CD8-positive, alpha-beta memory T cell (primary cell): ENCODE results near the gene ZBTB48. TPM values are rescaled to one million over a fixed set of nuclear protein-coding genes. Genes with fewer than 3 reads are reported as not detected.
A peak's percentile ranks its signal among the peaks of the same experiment; 100 is the strongest.

ENCODE experiments used
- CTCF ChIA-PET: fragments of 350-600 bp; sonication (Branson Sonifier 250); formaldehyde crosslinking; loops from one replicate; lab custom pipeline; 2021; ENCODE audit warnings: antibody characterized with exemption; lab: Charles Lee
- POLR2A ChIA-PET: fragments of 350-600 bp; sonication (Branson Sonifier 250); formaldehyde crosslinking; loops from one replicate; lab custom pipeline; 2021; ENCODE audit warnings: antibody characterized with exemption; lab: Charles Lee
- DNase-seq, 5 donors: peaks; one replicate each; pipeline versions ENCODE4 v3.0.0 to v3.0.0-alpha.2; 2020 to 2022; ENCODE audit warnings: mixed read lengths in 1 of 5
- H3K27ac ChIP-seq: one replicate; pipeline ENCODE4 v1.7.0; 2013; ENCODE audit warnings: low read depth, mild to moderate bottlenecking, low read length, moderate library complexity
- H3K27me3 ChIP-seq: 2 replicates; pipeline ENCODE4 v1.7.0; 2013; ENCODE audit warnings: low read length, mild to moderate bottlenecking; ENCODE audit not compliant: insufficient read depth, poor library complexity, severe bottlenecking
- H3K36me3 ChIP-seq: 2 replicates; pipeline ENCODE4 v1.7.0; 2013; ENCODE audit warnings: mild to moderate bottlenecking, low read length, moderate library complexity; ENCODE audit not compliant: insufficient read depth
- H3K4me1 ChIP-seq: 2 replicates; pipeline ENCODE4 v1.7.0; 2013; ENCODE audit warnings: mild to moderate bottlenecking, low read length, moderate library complexity; ENCODE audit not compliant: insufficient read depth
- H3K4me3 ChIP-seq: 2 replicates; pipeline ENCODE4 v1.7.0; 2013; ENCODE audit warnings: mild to moderate bottlenecking, low read length
- H3K9me3 ChIP-seq: 2 replicates; pipeline ENCODE4 v1.7.0; 2013; ENCODE audit warnings: mild to moderate bottlenecking, low read length
- H3K27ac Mint-ChIP-seq, 8 donors: one replicate each; pipeline ENCODE4 v1.8.0; 2020 to 2021; ENCODE audit warnings: mixed read lengths in 8 of 8, mild to moderate bottlenecking in 6 of 8, inconsistent platforms in 3 of 8, moderate library complexity in 3 of 8
- H3K27me3 Mint-ChIP-seq, 2 donors: one replicate each; pipeline ENCODE4 v1.8.0; 2020 to 2021; ENCODE audit warnings: mixed read lengths in 2 of 2, mild to moderate bottlenecking in 1 of 2, moderate library complexity in 1 of 2
- H3K36me3 Mint-ChIP-seq, 3 donors: one replicate each; pipeline ENCODE4 v1.8.0; 2020 to 2021; ENCODE audit warnings: mixed read lengths in 3 of 3, inconsistent platforms in 1 of 3, mild to moderate bottlenecking in 1 of 3
- H3K4me1 Mint-ChIP-seq, 3 donors: one replicate each; pipeline ENCODE4 v1.8.0; 2020 to 2021; ENCODE audit warnings: mixed read lengths in 3 of 3, inconsistent platforms in 1 of 3, mild to moderate bottlenecking in 1 of 3
- H3K4me3 Mint-ChIP-seq, 7 donors: one replicate each; pipeline ENCODE4 v1.8.0; 2020 to 2021; ENCODE audit warnings: mixed read lengths in 7 of 7, mild to moderate bottlenecking in 6 of 7, moderate library complexity in 4 of 7, inconsistent platforms in 2 of 7
- H3K9me3 Mint-ChIP-seq, 5 donors: one replicate each; pipeline ENCODE4 v1.8.0; 2020 to 2022; ENCODE audit warnings: mixed read lengths in 5 of 5, mild to moderate bottlenecking in 3 of 5, moderate library complexity in 2 of 5, inconsistent platforms in 1 of 5
- polyA plus RNA-seq: library from polyadenylated mRNA; unstranded; fragments of 300-500 nt; fragmentation: Illumina TruSeq; gene quantifications from one replicate; pipeline ENCODE4 v1.2.3, GENCODE V29; 2021
- total RNA-seq, 2 experiments: library from RNA; stranded (reverse); gene quantifications; one replicate each; pipeline ENCODE4 v1.2.3, GENCODE V29; 2021

Gene ZBTB48
- total RNA-seq = 10 to 100 TPM; 25.0 to 31.7 TPM
- 24.1 TPM for polyA plus RNA-seq

DNA sequence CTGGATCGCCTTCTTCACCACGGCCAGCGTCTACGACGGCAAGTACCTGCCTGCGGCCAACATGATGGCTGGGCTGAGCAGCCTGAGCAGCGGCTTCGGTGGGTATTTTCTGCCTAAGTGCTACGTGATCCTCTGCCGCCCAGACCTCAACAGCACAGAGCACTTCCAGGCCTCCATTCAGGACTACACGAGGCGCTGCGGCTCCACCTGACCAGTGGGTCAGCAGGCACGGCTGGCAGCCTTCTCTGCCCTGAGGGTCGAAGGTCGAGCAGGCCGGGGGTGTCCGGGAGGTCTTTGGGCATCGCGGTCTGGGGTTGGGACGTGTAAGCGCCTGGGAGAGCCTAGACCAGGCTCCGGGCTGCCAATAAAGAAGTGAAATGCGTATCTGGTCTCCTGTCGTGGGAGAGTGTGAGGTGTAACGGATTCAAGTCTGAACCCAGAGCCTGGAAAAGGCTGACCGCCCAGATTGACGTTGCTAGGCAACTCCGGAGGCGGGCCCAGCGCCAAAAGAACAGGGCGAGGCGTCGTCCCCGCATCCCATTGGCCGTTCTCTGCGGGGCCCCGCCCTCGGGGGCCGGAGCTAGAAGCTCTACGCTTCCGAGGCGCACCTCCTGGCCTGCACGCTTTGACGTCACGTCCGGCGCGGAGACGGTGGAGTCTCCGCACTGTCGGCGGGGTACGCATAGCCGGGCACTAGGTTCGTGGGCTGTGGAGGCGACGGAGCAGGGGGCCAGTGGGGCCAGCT is at the start of gene ZBTB48:
ZBTB48 (plus strand) TSS at position 621 of the 745 bp plus-strand sequence. CDS start 616 bp downstream, outside the sequence.
- Histone ChIP-seq H3K27me3 (no peaks in the 10 kb centered on the region), H3K36me3 (no peaks in the 10 kb centered on the region), H3K9me3 (no peaks in the 10 kb centered on the region), H3K4me3 (peak within 1 kb of the TSS; percentile 85), H3K4me1 (peaks cover 30% of the 10 kb centered on the region), H3K27ac (peak within 1 kb of the TSS; percentile 88)
- H3K4me3 Mint-ChIP-seq = peak within 1 kb of the TSS; percentile 89 to 99 (median 96)
- CTCF ChIA-PET = interaction anchor here (0.7 to 5.2 kb wide), 7 partner anchors 9 to 89 kb away, joined by 3 to 28 read pairs (median 4); partner anchors contain the start of genes NOL9 and TAS1R1
- H3K36me3 Mint-ChIP-seq = peaks cover 0 to 13% (median 0%) of the 10 kb centered on the region in 3 donors
- H3K27ac Mint-ChIP-seq = peak within 1 kb of the TSS; percentile 87 to 98 (median 98)
- H3K27me3 Mint-ChIP-seq = no peaks in the 10 kb centered on the region
- H3K4me1 Mint-ChIP-seq = peaks cover 33 to 43% (median 36%) of the 10 kb centered on the region in 3 donors
- POLR2A ChIA-PET = interaction anchor here (0.6 to 4.0 kb wide), 8 partner anchors 9 to 205 kb away, joined by 3 to 64 read pairs (median 3); partner anchors contain the start of genes CAMTA1 and KLHL21
- H3K9me3 Mint-ChIP-seq = no peaks in the 10 kb centered on the region
- DNase-seq = peak; percentile 95 to 98 (median 96)

DNA sequence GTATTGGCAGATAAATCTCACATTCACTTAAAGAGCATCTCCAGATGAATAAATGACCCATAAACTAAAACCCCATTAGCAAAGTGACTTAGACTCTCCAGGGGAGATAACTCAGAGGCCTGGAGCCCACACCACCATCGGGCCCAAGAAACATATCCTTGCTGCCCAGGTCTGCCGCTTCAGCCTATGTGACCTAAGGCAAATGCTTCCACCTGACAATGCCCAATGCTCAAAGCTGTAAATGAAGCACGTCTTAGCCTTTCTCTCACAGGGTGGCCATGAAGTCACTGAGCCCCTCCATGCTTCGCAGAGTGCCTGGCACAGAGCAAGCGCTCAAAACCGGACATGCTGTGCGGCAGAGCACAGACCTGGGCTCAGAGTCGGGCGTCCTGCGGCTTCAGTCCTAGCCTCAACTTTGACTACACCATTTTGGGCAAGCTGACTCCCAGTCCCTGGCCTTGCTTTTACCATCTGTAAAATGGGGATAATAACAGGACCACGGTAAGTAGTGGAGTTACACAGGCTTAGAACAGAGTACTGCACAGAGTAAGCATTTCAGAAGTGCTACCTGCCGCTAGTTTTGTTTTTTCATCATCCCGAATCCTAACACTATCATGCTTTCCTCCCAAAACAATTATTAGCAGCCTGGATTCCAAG is 49.2 kb upstream of the ZBTB48 start:
- Histone ChIP-seq H3K9me3 (no peaks in the 10 kb centered on the region), H3K36me3 (peaks cover 68% of the 10 kb centered on the region), H3K4me1 (no peaks in the 10 kb centered on the region), H3K4me3 (no peak overlapping the region), H3K27me3 (no peaks in the 10 kb centered on the region), H3K27ac (no peak overlapping the region)
- DNase-seq = no peak
- POLR2A ChIA-PET = no interaction called here
- Mint-ChIP-seq H3K36me3 (peaks cover 6 to 81% (median 20%) of the 10 kb centered on the region in 3 donors), H3K9me3 (no peaks in the 10 kb centered on the region), H3K27me3 (no peaks in the 10 kb centered on the region), H3K27ac (no peak overlapping the region), H3K4me1 (peaks cover 0 to 3% (median 0%) of the 10 kb centered on the region in 3 donors), H3K4me3 (no peak overlapping the region)
- CTCF ChIA-PET = no interaction called here

DNA sequence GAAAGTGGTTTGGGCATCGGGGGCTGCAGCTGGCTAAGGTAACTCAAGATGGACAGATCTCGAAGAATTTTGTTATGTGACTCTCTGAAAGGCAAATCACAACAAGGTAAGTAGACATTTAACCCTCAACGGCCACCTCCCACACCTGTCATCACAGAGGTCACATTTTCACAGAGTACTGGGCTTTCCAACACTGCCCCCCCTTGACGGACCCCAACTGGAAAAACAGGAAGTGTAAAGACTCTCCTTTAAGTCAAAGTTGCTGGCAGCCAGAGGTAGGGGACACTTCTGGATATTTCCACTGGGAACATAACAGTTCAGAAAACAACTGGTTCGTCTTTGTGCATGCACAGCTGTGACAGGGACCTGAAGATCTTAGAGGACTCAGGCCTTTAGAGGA is 47.8 kb upstream of the ZBTB48 start:
- H3K27me3 ChIP-seq = no peaks in the 10 kb centered on the region
- no peaks in the 10 kb centered on the region for H3K9me3 ChIP-seq
- Mint-ChIP-seq H3K36me3 (peaks cover 6 to 74% (median 18%) of the 10 kb centered on the region in 3 donors), H3K9me3 (no peaks in the 10 kb centered on the region), H3K4me1 (peaks cover 0 to 3% (median 0%) of the 10 kb centered on the region in 3 donors), H3K4me3 (no peak overlapping the region), H3K27ac (no peak overlapping the region), H3K27me3 (no peaks in the 10 kb centered on the region)
- H3K4me3 ChIP-seq = no peak overlapping the region
- ChIA-PET CTCF (no interaction called here), POLR2A (no interaction called here)
- no peak for DNase-seq
- peaks cover 56% of the 10 kb centered on the region for H3K36me3 ChIP-seq
- H3K27ac ChIP-seq = no peak overlapping the region
- no peaks in the 10 kb centered on the region for H3K4me1 ChIP-seq

DNA sequence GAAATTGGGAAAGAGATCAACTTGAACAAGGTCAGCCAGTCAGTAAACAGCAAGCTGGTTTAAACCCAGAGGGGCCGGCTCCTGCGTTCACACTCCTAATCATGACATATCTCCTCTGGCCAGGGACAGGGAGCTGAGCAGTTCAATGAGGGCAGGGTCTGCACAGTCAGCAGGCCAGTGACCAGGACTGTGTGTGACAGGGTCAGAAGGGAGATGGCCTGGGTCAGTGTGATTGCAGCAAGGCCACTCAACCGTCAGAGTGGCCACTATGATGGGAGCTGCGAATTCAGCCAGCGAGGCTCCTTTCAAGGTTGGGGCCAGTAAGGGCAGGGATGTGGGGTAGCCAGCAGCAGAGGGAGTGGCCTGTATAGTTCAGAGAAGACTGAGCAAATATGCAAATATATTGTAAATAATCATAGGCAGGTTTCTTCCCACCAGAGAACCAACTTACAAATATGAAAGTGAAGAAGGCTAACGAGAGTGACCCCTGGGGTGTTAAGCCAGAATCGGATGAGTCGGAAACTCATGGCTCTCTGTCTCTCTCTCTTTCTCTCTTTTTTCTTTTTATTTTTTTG is 45.5 kb upstream of the ZBTB48 start:
- Mint-ChIP-seq H3K27me3 (no peaks in the 10 kb centered on the region), H3K9me3 (no peaks in the 10 kb centered on the region), H3K27ac (peak overlapping the region in 2 of 8 donors; percentile 33 to 79), H3K36me3 (peaks cover 6 to 67% (median 11%) of the 10 kb centered on the region in 3 donors), H3K4me3 (no peak overlapping the region), H3K4me1 (peaks cover 0 to 6% (median 0%) of the 10 kb centered on the region in 3 donors)
- POLR2A ChIA-PET = no interaction called here
- Histone ChIP-seq H3K9me3 (no peaks in the 10 kb centered on the region), H3K4me1 (no peaks in the 10 kb centered on the region), H3K4me3 (no peak overlapping the region), H3K27me3 (no peaks in the 10 kb centered on the region), H3K27ac (no peak overlapping the region), H3K36me3 (peaks cover 46% of the 10 kb centered on the region)
- CTCF ChIA-PET = no interaction called here
- no peak for DNase-seq

DNA sequence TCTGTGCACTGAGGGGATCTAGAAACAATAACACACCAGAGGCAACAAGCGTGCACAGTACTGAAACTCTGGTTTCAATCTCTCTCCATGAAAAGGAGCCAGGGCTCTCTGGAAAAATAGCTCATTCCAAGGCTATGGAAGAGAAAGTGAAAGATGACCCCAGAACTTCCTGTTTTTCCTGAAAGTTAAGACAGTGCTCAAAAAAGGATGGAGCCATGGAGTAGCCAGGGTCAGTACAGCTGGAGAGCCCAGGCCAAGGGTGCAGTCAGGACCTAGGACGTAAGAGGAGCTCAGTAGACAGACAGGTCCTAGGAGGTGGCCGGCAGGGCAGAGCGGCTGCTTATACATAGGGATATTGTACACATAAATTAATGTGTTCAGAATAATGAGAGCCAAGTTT is 44.6 kb upstream of the ZBTB48 start:
- no peaks in the 10 kb centered on the region for H3K27me3 Mint-ChIP-seq
- peaks cover 6 to 71% (median 11%) of the 10 kb centered on the region in 3 donors for H3K36me3 Mint-ChIP-seq
- no peaks in the 10 kb centered on the region for H3K9me3 ChIP-seq
- DNase-seq = no peak
- CTCF ChIA-PET = interaction anchor here (1.0 to 3.2 kb wide), 3 partner anchors 8 to 19 kb away, joined by 3 to 15 read pairs (median 4); partner anchors contain the start of genes NOL9 and TAS1R1
- H3K36me3 ChIP-seq = peaks cover 46% of the 10 kb centered on the region
- no peak overlapping the region for H3K4me3 Mint-ChIP-seq
- H3K27ac ChIP-seq = no peak overlapping the region
- POLR2A ChIA-PET = no interaction called here
- peaks cover 0 to 6% (median 1%) of the 10 kb centered on the region in 3 donors for H3K4me1 Mint-ChIP-seq
- no peaks in the 10 kb centered on the region for H3K9me3 Mint-ChIP-seq
- H3K4me3 ChIP-seq = no peak overlapping the region
- H3K27ac Mint-ChIP-seq = peak overlapping the region in 5 of 8 donors; percentile 38 to 70 (median 54)
- H3K27me3 ChIP-seq = no peaks in the 10 kb centered on the region
- no peaks in the 10 kb centered on the region for H3K4me1 ChIP-seq

DNA sequence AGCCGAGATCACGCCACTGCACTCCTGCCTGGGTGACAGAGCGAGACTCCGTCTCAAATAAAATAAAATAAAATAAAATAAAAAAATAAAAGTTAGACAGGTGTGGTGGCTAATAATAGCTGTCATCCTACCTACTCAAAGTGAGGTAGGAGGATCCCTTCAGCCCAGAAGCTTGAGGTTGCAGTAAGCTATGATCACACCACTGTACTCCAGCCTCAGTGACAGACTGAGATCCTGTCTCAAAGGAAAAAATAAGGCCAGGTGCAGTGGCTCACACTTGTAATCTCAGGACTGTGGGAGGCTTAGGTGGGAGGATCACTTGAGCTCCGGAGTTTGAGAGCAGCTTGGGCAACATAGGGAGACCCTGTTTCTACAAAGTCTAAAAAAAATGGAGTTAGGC is 43.5 kb upstream of the ZBTB48 start:
- Mint-ChIP-seq H3K36me3 (peaks cover 6 to 70% (median 11%) of the 10 kb centered on the region in 3 donors), H3K4me1 (peaks cover 0 to 6% (median 1%) of the 10 kb centered on the region in 3 donors), H3K27ac (peak overlapping the region in 1 of 8 donors; percentile 27), H3K9me3 (no peaks in the 10 kb centered on the region), H3K27me3 (no peaks in the 10 kb centered on the region), H3K4me3 (no peak overlapping the region)
- H3K27ac ChIP-seq = no peak overlapping the region
- H3K27me3 ChIP-seq = no peaks in the 10 kb centered on the region
- H3K9me3 ChIP-seq = no peaks in the 10 kb centered on the region
- no peak for DNase-seq
- ChIA-PET POLR2A (no interaction called here), CTCF (interaction anchor here (1.2 to 3.2 kb wide), 3 partner anchors 18 to 98 kb away, joined by 3 to 15 read pairs (median 3); partner anchors contain the start of genes NOL9 and TAS1R1)
- no peak overlapping the region for H3K4me3 ChIP-seq
- H3K36me3 ChIP-seq = peaks cover 37% of the 10 kb centered on the region
- no peaks in the 10 kb centered on the region for H3K4me1 ChIP-seq

DNA sequence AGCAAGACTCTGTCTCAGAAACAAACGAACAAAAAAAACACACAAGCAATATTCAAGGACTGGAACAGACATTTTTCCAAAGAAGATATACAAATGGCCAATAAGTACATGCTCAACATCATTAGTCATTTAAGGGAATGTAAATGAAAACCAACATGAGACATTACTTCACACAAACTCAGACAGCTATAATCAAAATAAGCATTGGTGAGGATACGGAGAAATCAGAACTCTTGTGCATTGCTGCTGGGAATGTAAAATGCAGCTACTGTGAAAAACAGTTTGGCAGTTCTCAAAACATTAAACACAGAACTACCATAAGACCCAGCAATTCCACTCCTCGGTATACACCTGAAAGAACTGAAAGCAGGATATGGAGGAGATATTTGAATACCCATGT is 40.8 kb upstream of the ZBTB48 start:
- Mint-ChIP-seq H3K4me1 (peaks cover 0 to 6% (median 1%) of the 10 kb centered on the region in 3 donors), H3K4me3 (no peak overlapping the region), H3K27ac (peak overlapping the region in 2 of 8 donors; percentile 24 to 57), H3K9me3 (no peaks in the 10 kb centered on the region), H3K27me3 (no peaks in the 10 kb centered on the region), H3K36me3 (peaks cover 0 to 57% (median 4%) of the 10 kb centered on the region in 3 donors)
- peaks cover 13% of the 10 kb centered on the region for H3K36me3 ChIP-seq
- POLR2A ChIA-PET = no interaction called here
- no peak overlapping the region for H3K4me3 ChIP-seq
- no peaks in the 10 kb centered on the region for H3K9me3 ChIP-seq
- no peaks in the 10 kb centered on the region for H3K27me3 ChIP-seq
- no peak for DNase-seq
- CTCF ChIA-PET = no interaction called here
- no peaks in the 10 kb centered on the region for H3K4me1 ChIP-seq
- H3K27ac ChIP-seq = no peak overlapping the region
